PC-3 (cell line): ENCODE measurements around the gene LIMK1. TPM values are rescaled to one million over a fixed set of nuclear protein-coding genes. Genes with fewer than 3 reads are reported as not detected.

Experiments
- ATAC-seq: fragments of 200-7000 bp; cut with Tn5 transposase; 2 replicates; pipeline ENCODE4 v1.9.1; 2020; ENCODE audit warnings: mild to moderate bottlenecking, moderate library complexity
- BruUV-seq: library from RNA; stranded (reverse); fragments of 400-500 nt; replicated peaks from 2 replicates; lab custom pipeline; 2021; lab: Mats Ljungman, UMichigan
- CTCF ChIA-PET: fragments of 300-600 bp; sonication (Branson Sonifier 250); formaldehyde crosslinking; loops from one replicate; lab custom pipeline; 2022; ENCODE audit warnings: antibody characterized with exemption; lab: Charles Lee
- POLR2A ChIA-PET: fragments of 300-600 bp; sonication (Branson Sonifier 250); formaldehyde crosslinking; loops from one replicate; lab custom pipeline; 2022; ENCODE audit warnings: antibody characterized with exemption; ENCODE audit not compliant: unreplicated experiment; lab: Charles Lee
- DNase-seq: peaks from one replicate; pipeline ENCODE4 v3.0.0-alpha.2; 2015
- H2AFZ ChIP-seq: fragments of 300-600 bp; sonication (generic); 2 replicates; pipeline ENCODE4 v1.6.0; 2016; ENCODE audit warnings: antibody characterized with exemption, low read length
- H3F3A ChIP-seq: fragments of 300-600 bp; sonication (generic); one replicate; pipeline ENCODE4 v1.6.0; 2017; ENCODE audit warnings: antibody characterized with exemption, low read length, control low read depth, mild to moderate bottlenecking; ENCODE audit not compliant: unreplicated experiment
- H3K27ac ChIP-seq: fragments of 300-600 bp; sonication (generic); 2 replicates; pipeline ENCODE4 v1.5.1; 2016; ENCODE audit warnings: mild to moderate bottlenecking, low read length
- H3K27me3 ChIP-seq: fragments of 300-600 bp; sonication (generic); 2 replicates; pipeline ENCODE4 v1.6.1; 2016; ENCODE audit warnings: low read length, mixed read lengths
- H3K36me3 ChIP-seq: fragments of 300-600 bp; sonication (generic); 2 replicates; pipeline ENCODE4 v1.6.1; 2016; ENCODE audit warnings: low read depth, mixed run types, low read length, mixed read lengths
- H3K4me1 ChIP-seq: fragments of 300-600 bp; sonication (generic); 2 replicates; pipeline ENCODE4 v1.5.1; 2016; ENCODE audit warnings: low read length; ENCODE audit not compliant: insufficient read depth
- H3K4me2 ChIP-seq: fragments of 300-600 bp; sonication (generic); 2 replicates; pipeline ENCODE4 v1.6.0; 2016; ENCODE audit warnings: low read length
- H3K4me3 ChIP-seq: fragments of 300-600 bp; sonication (generic); 2 replicates; pipeline ENCODE4 v1.5.1; 2016; ENCODE audit warnings: mild to moderate bottlenecking, low read length, mixed read lengths
- H3K79me2 ChIP-seq: fragments of 300-600 bp; sonication (generic); 2 replicates; pipeline ENCODE4 v1.6.1; 2017; ENCODE audit warnings: low read length, mixed read lengths
- H3K9ac ChIP-seq: fragments of 300-600 bp; sonication (generic); 2 replicates; pipeline ENCODE4 v1.6.0; 2016; ENCODE audit warnings: mild to moderate bottlenecking, low read length
- H3K9me2 ChIP-seq: fragments of 300-600 bp; sonication (generic); replicated peaks from 2 replicates; pipeline ENCODE4 v1.6.1; 2016; ENCODE audit warnings: mixed run types, low read length, mixed read lengths
- H3K9me3 ChIP-seq: fragments of 300-600 bp; sonication (generic); 2 replicates; pipeline ENCODE4 v1.6.1; 2016; ENCODE audit warnings: low read length, mixed read lengths
- H4K20me1 ChIP-seq: fragments of 300-600 bp; sonication (generic); 2 replicates; pipeline ENCODE4 v1.6.1; 2016; ENCODE audit warnings: low read length, mixed read lengths
- EZH2 ChIP-seq: fragments of 300-600 bp; sonication (generic); IDR thresholded peaks from one replicate; pipeline ENCODE4 v1.6.1; 2017; ENCODE audit warnings: antibody characterized with exemption, mild to moderate bottlenecking, low read length; ENCODE audit not compliant: unreplicated experiment
- EZH2phosphoT487 ChIP-seq: fragments of 300-600 bp; sonication (generic); IDR thresholded peaks from 2 replicates; pipeline ENCODE4 v1.6.1; 2018; ENCODE audit warnings: mild to moderate bottlenecking, antibody characterized with exemption, low read length, borderline replicate concordance
- intact Hi-C: fragments of 100-400 bp; cut with micrococcal nuclease; formaldehyde crosslinking; loops from 2 replicates; pipeline ENCODE4 v1.9.0; 2023
- total RNA-seq: library from RNA; depleted of rRNA; stranded (reverse); fragments of >200 nt; gene quantifications from 2 replicates; pipeline ENCODE4 v1.2.3, GENCODE V29; 2014
- TF ChIP-seq, protein P1 (sequence below): fragments of 300-600 bp; sonication (generic); conservative IDR thresholded peaks from 2 replicates; pipeline ENCODE4 v1.5.1; 2017; ENCODE audit warnings: antibody characterized with exemption, low read depth, mild to moderate bottlenecking, low read length

LIMK1 gene
- total RNA-seq, 1 experiment from 2014 or later = 40.3 TPM

DNA sequence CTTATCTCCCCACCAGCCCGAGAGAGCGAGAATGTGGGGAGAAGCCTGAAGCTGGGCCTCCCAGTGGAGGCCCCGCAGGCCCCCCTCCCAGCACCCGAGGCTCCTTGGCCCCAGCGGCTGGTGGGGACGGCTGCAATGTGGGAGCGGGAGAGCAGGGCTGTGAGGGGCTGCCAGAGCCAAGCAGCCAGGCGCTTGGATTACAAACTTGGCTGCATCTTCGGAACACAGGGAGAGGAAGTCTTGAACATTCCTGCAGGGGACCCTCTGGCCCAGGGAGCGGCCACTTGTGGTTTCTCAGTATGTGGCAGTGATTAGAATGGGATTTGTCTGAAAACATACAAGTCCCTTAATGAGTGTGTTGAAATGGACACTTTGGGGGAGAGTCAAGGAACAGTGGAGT is 32.4 kb upstream of the LIMK1 start:
- H2AFZ ChIP-seq = no peak overlapping the region
- H3K4me1 ChIP-seq = no peaks in the 10 kb centered on the region
- DNase-seq (no peak), ATAC-seq (peak; percentile 21)
- TF ChIP-seq, protein P1, sequence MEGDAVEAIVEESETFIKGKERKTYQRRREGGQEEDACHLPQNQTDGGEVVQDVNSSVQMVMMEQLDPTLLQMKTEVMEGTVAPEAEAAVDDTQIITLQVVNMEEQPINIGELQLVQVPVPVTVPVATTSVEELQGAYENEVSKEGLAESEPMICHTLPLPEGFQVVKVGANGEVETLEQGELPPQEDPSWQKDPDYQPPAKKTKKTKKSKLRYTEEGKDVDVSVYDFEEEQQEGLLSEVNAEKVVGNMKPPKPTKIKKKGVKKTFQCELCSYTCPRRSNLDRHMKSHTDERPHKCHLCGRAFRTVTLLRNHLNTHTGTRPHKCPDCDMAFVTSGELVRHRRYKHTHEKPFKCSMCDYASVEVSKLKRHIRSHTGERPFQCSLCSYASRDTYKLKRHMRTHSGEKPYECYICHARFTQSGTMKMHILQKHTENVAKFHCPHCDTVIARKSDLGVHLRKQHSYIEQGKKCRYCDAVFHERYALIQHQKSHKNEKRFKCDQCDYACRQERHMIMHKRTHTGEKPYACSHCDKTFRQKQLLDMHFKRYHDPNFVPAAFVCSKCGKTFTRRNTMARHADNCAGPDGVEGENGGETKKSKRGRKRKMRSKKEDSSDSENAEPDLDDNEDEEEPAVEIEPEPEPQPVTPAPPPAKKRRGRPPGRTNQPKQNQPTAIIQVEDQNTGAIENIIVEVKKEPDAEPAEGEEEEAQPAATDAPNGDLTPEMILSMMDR = no peak
- TF ChIP-seq EZH2phosphoT487 (no peak), EZH2 (no peak)
- ChIA-PET CTCF (interaction anchor here (1.0 kb wide), 1 partner anchor 9 kb away, joined by 3 read pairs; no protein-coding TSS in a partner anchor), POLR2A (no interaction called here)
- H3K4me3 ChIP-seq = no peak overlapping the region
- no peaks in the 10 kb centered on the region for H4K20me1 ChIP-seq
- BruUV-seq = no TSS peak
- no peaks in the 10 kb centered on the region for H3K9me3 ChIP-seq
- H3K4me2 ChIP-seq = no peak overlapping the region
- intact Hi-C loops = loop anchor here (5.0 kb wide), 1 partner anchor 151 kb away; no protein-coding TSS in a partner anchor
- H3K9me2 ChIP-seq = no peaks in the 10 kb centered on the region
- no peaks in the 10 kb centered on the region for H3K27me3 ChIP-seq
- no peaks in the 10 kb centered on the region for H3K36me3 ChIP-seq
- no peaks in the 10 kb centered on the region for H3F3A ChIP-seq
- H3K27ac ChIP-seq = no peak overlapping the region
- no peak overlapping the region for H3K9ac ChIP-seq
- H3K79me2 ChIP-seq = no peaks in the 10 kb centered on the region

- no peak overlapping the region for H3K9ac ChIP-seq
- no peaks in the 10 kb centered on the region for H3F3A ChIP-seq
- H3K4me1 ChIP-seq = no peaks in the 10 kb centered on the region
- H3K79me2 ChIP-seq = no peaks in the 10 kb centered on the region
- no peak overlapping the region for H3K4me2 ChIP-seq
- no peak overlapping the region for H3K27ac ChIP-seq
- ChIA-PET CTCF (interaction anchor here (0.5 to 1.1 kb wide), 6 partner anchors 8 to 155 kb away, joined by 3 to 5 read pairs (median 3); no protein-coding TSS in a partner anchor), POLR2A (interaction anchor here (0.5 kb wide), 1 partner anchor 212 kb away, joined by 3 read pairs; no protein-coding TSS in a partner anchor)
- peak; percentile 67 for DNase-seq
- TF ChIP-seq EZH2phosphoT487 = no peak
- TF ChIP-seq, protein P1 = peak; percentile 68
- H3K36me3 ChIP-seq = no peaks in the 10 kb centered on the region
- no peaks in the 10 kb centered on the region for H3K27me3 ChIP-seq
- no TSS peak for BruUV-seq
- no peak overlapping the region for H3K4me3 ChIP-seq
- no peak overlapping the region for H2AFZ ChIP-seq
- no peaks in the 10 kb centered on the region for H4K20me1 ChIP-seq
- ATAC-seq = peak; percentile 94
- intact Hi-C loops = loop anchor here (5.0 kb wide), 1 partner anchor 150 kb away; no protein-coding TSS in a partner anchor
- no peaks in the 10 kb centered on the region for H3K9me3 ChIP-seq
- H3K9me2 ChIP-seq = no peaks in the 10 kb centered on the region
These were observed 31.8 kb upstream of the LIMK1 start for GRCh38 chr7:74051629-74052410.

DNA sequence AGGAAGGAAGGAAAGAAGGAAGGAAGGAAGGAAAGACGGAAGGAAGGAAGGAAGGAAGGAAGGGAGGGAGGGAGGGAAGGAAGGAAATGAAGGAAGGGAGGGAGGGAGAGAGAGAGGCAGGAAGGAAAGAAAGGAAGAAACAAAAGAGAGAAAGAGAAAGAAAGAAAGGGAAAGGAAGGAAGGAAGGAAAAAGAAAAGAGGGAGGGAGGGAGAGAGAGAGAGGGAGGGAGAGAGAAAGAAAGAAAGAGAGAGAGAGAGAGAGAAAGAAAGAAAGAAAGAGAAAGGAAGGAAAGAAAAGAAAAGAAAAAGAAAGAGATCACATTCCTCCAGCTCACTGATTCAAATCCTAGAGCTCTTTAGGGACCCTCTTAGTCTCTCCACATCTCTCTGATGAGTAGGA is 31.0 kb upstream of the LIMK1 start:
- ATAC-seq (no peak), DNase-seq (no peak)
- Histone ChIP-seq H3F3A (no peaks in the 10 kb centered on the region), H4K20me1 (no peaks in the 10 kb centered on the region), H3K9me2 (no peaks in the 10 kb centered on the region), H3K4me1 (no peaks in the 10 kb centered on the region), H3K4me2 (no peak overlapping the region), H3K27me3 (no peaks in the 10 kb centered on the region), H3K4me3 (no peak overlapping the region), H3K36me3 (no peaks in the 10 kb centered on the region), H3K9ac (no peak overlapping the region), H2AFZ (no peak overlapping the region), H3K9me3 (no peaks in the 10 kb centered on the region), H3K79me2 (no peaks in the 10 kb centered on the region), H3K27ac (no peak overlapping the region)
- BruUV-seq = no TSS peak
- intact Hi-C loops = loop anchor here (5.0 kb wide), 1 partner anchor 150 kb away; no protein-coding TSS in a partner anchor
- ChIA-PET POLR2A (interaction anchor here (0.6 kb wide), 1 partner anchor 26 kb away, joined by 3 read pairs; no protein-coding TSS in a partner anchor), CTCF (interaction anchor here (0.6 to 1.1 kb wide), 3 partner anchors 27 to 154 kb away, joined by 3 to 4 read pairs (median 3); no protein-coding TSS in a partner anchor)
- TF ChIP-seq EZH2phosphoT487 (no peak), EZH2 (no peak)
